SK-N-SH (cell line): ENCODE data around the gene HRCT1. TPM values are rescaled to one million over a fixed set of nuclear protein-coding genes. Genes with fewer than 3 reads are reported as not detected.

Experiments used
- CTCF ChIA-PET: fragments of 300-600, 350-600 bp; formaldehyde crosslinking; extraction: SDS; loops from one replicate; lab custom pipeline; 2021; lab: Yijun Ruan, JAX
- POLR2A ChIA-PET: fragments of 350-600 bp; sonication (Branson Sonifier 250); formaldehyde crosslinking; extraction: SDS; loops from one replicate; lab custom pipeline; 2020; ENCODE audit warnings: antibody characterized with exemption, inconsistent platforms; lab: Yijun Ruan, JAX
- DNase-seq: peaks from one replicate; pipeline ENCODE4 v3.0.0; 2012
- H2AFZ ChIP-seq: fragments of 200-600 bp; sonication (generic); 2 replicates; pipeline ENCODE4 v1.8.1; 2016; ENCODE audit warnings: antibody characterized with exemption, mild to moderate bottlenecking, low read depth
- H3F3A ChIP-seq: fragments of 200-600 bp; sonication (generic); replicated peaks from 2 replicates; pipeline ENCODE3; 2016; ENCODE audit warnings: antibody characterized with exemption, mild to moderate bottlenecking; ENCODE audit not compliant: insufficient read depth
- H3K27ac ChIP-seq, 2 experiments: fragments of 200-500 bp in 1 of 2; fragments of 200-600 bp in 1 of 2; sonication (Bioruptor generic) in 1 of 2; sonication (generic), shearing (Covaris generic) in 1 of 2; 2 replicates each; pipeline versions ENCODE4 v1.5.1 to v1.6.1; 2014 to 2016; ENCODE audit warnings: low read depth in 2 of 2, inconsistent platforms in 1 of 2, low read length in 1 of 2, mild to moderate bottlenecking in 1 of 2, mixed read lengths in 1 of 2
- H3K27me3 ChIP-seq: fragments of 200-600 bp; sonication (generic), shearing (Covaris generic); 2 replicates; pipeline ENCODE4 v1.6.1; 2016; ENCODE audit warnings: mixed run types; ENCODE audit not compliant: insufficient read depth
- H3K36me3 ChIP-seq, 2 experiments: fragments of 200-500 bp in 1 of 2; fragments of 200-600 bp in 1 of 2; sonication (Bioruptor generic) in 1 of 2; sonication (generic) in 1 of 2; replicated peaks in 1 of 2; 2 replicates each; pipeline versions ENCODE3 to v1.5.1; 2014 to 2016; ENCODE audit warnings: low read length in 1 of 2, mild to moderate bottlenecking in 1 of 2; ENCODE audit not compliant: insufficient read depth in 2 of 2, control insufficient read depth in 1 of 2
- H3K4me1 ChIP-seq, 2 experiments: fragments of 200-500 bp in 1 of 2; fragments of 200-600 bp in 1 of 2; sonication (Bioruptor generic) in 1 of 2; sonication (generic), shearing (Covaris generic) in 1 of 2; 2 replicates each; pipeline versions ENCODE4 v1.5.1 to v1.6.1; 2014 to 2016; ENCODE audit warnings: low read depth in 1 of 2, low read length in 1 of 2, mixed run types in 1 of 2; ENCODE audit not compliant: insufficient read depth in 2 of 2, control insufficient read depth in 1 of 2
- H3K4me2 ChIP-seq: fragments of 200-600 bp; sonication (generic), shearing (Covaris generic); 2 replicates; pipeline ENCODE4 v1.6.1; 2017; ENCODE audit warnings: mixed run types
- H3K4me3 ChIP-seq, 2 experiments: fragments of 200-500 bp in 1 of 2; fragments of 200-600 bp in 1 of 2; sonication (Bioruptor generic) in 1 of 2; sonication (generic), shearing (Covaris generic) in 1 of 2; 2 replicates each; pipeline versions ENCODE4 v1.5.1 to v1.8.1; 2014 to 2016; ENCODE audit warnings: low read depth in 2 of 2, inconsistent platforms in 1 of 2, low read length in 1 of 2, mild to moderate bottlenecking in 1 of 2, mixed read lengths in 1 of 2, moderate library complexity in 1 of 2
- H3K79me2 ChIP-seq: fragments of 200-600 bp; sonication (generic); 2 replicates; pipeline ENCODE4 v1.8.1; 2017; ENCODE audit warnings: mild to moderate bottlenecking; ENCODE audit not compliant: insufficient read depth
- H3K9ac ChIP-seq: fragments of 200-600 bp; sonication (generic); 2 replicates; pipeline ENCODE4 v1.6.1; 2017; ENCODE audit warnings: mixed run types
- H3K9me2 ChIP-seq: fragments of 200-600 bp; sonication (generic); 2 replicates; pipeline ENCODE4 v1.6.1; 2017; ENCODE audit warnings: mixed run types
- H3K9me3 ChIP-seq: fragments of 200-600 bp; sonication (generic); 2 replicates; pipeline ENCODE4 v1.6.1; 2017; ENCODE audit warnings: mixed run types, mild to moderate bottlenecking, moderate library complexity
- H4K20me1 ChIP-seq: fragments of 200-600 bp; sonication (generic); 2 replicates; pipeline ENCODE4 v1.6.1; 2017; ENCODE audit warnings: mild to moderate bottlenecking, mixed run types; ENCODE audit not compliant: insufficient read depth
- CHD2 ChIP-seq: fragments of 150-350 bp; IDR thresholded peaks from 2 replicates; pipeline ENCODE4 v1.6.1; 2018; ENCODE audit warnings: low read length; ENCODE audit not compliant: partially characterized antibody
- CTCF ChIP-seq: fragments of 200-600 bp; sonication (generic); IDR thresholded peaks from 2 replicates; pipeline ENCODE4 v1.6.1; 2017; ENCODE audit warnings: antibody characterized with exemption, mild to moderate bottlenecking, moderate library complexity
- ELF1 ChIP-seq: IDR thresholded peaks from 2 replicates; pipeline ENCODE4 v1.4.0; 2012
- EP300 ChIP-seq, 2 experiments: IDR thresholded peaks; 2 replicates each; pipeline versions ENCODE4 v1.4.0 to v1.6.1; 2012; ENCODE audit warnings: borderline replicate concordance in 1 of 2, low read depth in 1 of 2, low read length in 1 of 2
- EZH2phosphoT487 ChIP-seq: fragments of 200-600 bp; sonication (generic); IDR thresholded peaks from 2 replicates; pipeline ENCODE4 v1.6.1; 2017; ENCODE audit warnings: low read depth, mixed run types, mild to moderate bottlenecking, antibody characterized with exemption, moderate library complexity, borderline replicate concordance
- FOSL2 ChIP-seq: IDR thresholded peaks from 2 replicates; pipeline ENCODE4 v1.4.0; 2012; ENCODE audit warnings: low read depth, mild to moderate bottlenecking, moderate library complexity, borderline replicate concordance
- FOXM1 ChIP-seq: IDR thresholded peaks from 2 replicates; pipeline ENCODE4 v1.4.0; 2012; ENCODE audit warnings: low read depth, mild to moderate bottlenecking
- GATA2 ChIP-seq: sonication (generic); formaldehyde crosslinking; IDR thresholded peaks from 2 replicates; pipeline ENCODE4 v1.5.0; 2020; ENCODE audit warnings: mild to moderate bottlenecking, missing genetic modification reagents
- IRF3 ChIP-seq: fragments of 150-350 bp; IDR thresholded peaks from 2 replicates; pipeline ENCODE4 v1.6.1; 2016; ENCODE audit warnings: mild to moderate bottlenecking, low read depth, low read length
- MAX ChIP-seq: IDR thresholded peaks from 2 replicates; pipeline ENCODE4 v1.4.0; 2012; ENCODE audit warnings: low read depth
- MEF2A ChIP-seq: IDR thresholded peaks from 2 replicates; pipeline ENCODE4 v1.4.0; 2012; ENCODE audit warnings: low read depth, borderline replicate concordance
- MXI1 ChIP-seq: IDR thresholded peaks from 2 replicates; pipeline ENCODE4 v1.6.1; 2012; ENCODE audit warnings: mild to moderate bottlenecking, low read depth, low read length, improper control_type of control experiment
- NRF1 ChIP-seq: IDR thresholded peaks from 2 replicates; pipeline ENCODE4 v1.6.1; 2012; ENCODE audit warnings: low read depth, mild to moderate bottlenecking, low read length
- PBX3 ChIP-seq: IDR thresholded peaks from 2 replicates; pipeline ENCODE4; 2012
- POLR2AphosphoS5 ChIP-seq: IDR thresholded peaks from 2 replicates; pipeline ENCODE4 v1.6.1; 2012; ENCODE audit warnings: low read depth, low read length
- RAD21 ChIP-seq: IDR thresholded peaks from 2 replicates; pipeline ENCODE4 v1.6.1; 2012; ENCODE audit warnings: mild to moderate bottlenecking, low read length
- RCOR1 ChIP-seq: fragments of 150-350 bp; IDR thresholded peaks from 2 replicates; pipeline ENCODE4 v1.6.1; 2017; ENCODE audit warnings: antibody characterized with exemption, low read length
- RFX5 ChIP-seq: IDR thresholded peaks from 2 replicates; pipeline ENCODE4 v1.6.1; 2012; ENCODE audit warnings: mild to moderate bottlenecking, improper control_type of control experiment, low read length
- SIN3A ChIP-seq: IDR thresholded peaks from 2 replicates; pipeline ENCODE4 v1.6.1; 2012; ENCODE audit warnings: low read depth, mild to moderate bottlenecking, low read length, moderate library complexity, borderline replicate concordance
- SMC3 ChIP-seq: IDR thresholded peaks from 2 replicates; pipeline ENCODE4 v1.6.1; 2012; ENCODE audit warnings: low read depth, low read length, improper control_type of control experiment
- TEAD4 ChIP-seq: IDR thresholded peaks from 2 replicates; pipeline ENCODE4 v1.4.0; 2012; ENCODE audit warnings: mild to moderate bottlenecking, borderline replicate concordance; ENCODE audit not compliant: insufficient read depth
- USF1 ChIP-seq: IDR thresholded peaks from 2 replicates; pipeline ENCODE4 v1.4.0; 2012; ENCODE audit warnings: low read depth, borderline replicate concordance
- USF2 ChIP-seq: fragments of 150-350 bp; IDR thresholded peaks from 2 replicates; pipeline ENCODE4 v1.6.1; 2017; ENCODE audit warnings: antibody characterized with exemption, low read length, low read depth, borderline replicate concordance
- YY1 ChIP-seq: IDR thresholded peaks from 2 replicates; pipeline ENCODE4 v1.4.0; 2012; ENCODE audit warnings: low read depth, mild to moderate bottlenecking
- WGBS: methylation state at CpG from one replicate; pipeline ENCODE4 v1.1.6; 2017; ENCODE audit warnings: low lambda C conversion rate; 5-methylcytosine and 5-hydroxymethylcytosine counted together
- polyA plus RNA-seq, 3 experiments: library from polyadenylated mRNA; depleted of rRNA; stranded (reverse); fragments of >200 nt; gene quantifications; 2 replicates each; pipeline ENCODE4 v1.2.3, GENCODE V29; 2012

Gene HRCT1
- polyA plus RNA-seq, 1 of the 3 experiments (the other 2 are of a cell fraction): 3.0 TPM

- 31% methylated on average over 10 of the region's 10 CpGs for WGBS
- no peak overlapping the region for H3K9ac ChIP-seq
- peak; percentile 75 for DNase-seq
- H3K27me3 ChIP-seq: no peaks in the 10 kb centered on the region
- no peaks in the 10 kb centered on the region for H4K20me1 ChIP-seq
- H3K79me2 ChIP-seq: no peaks in the 10 kb centered on the region
- H3K27ac ChIP-seq: peak overlapping the region in 1 of 2 experiments; percentile 40; a peak in 2 of 4 replicates
- H3K4me2 ChIP-seq: peak overlapping the region; percentile 46; the same call in 1 of the 2 replicates
- no peaks in the 10 kb centered on the region for H3K36me3 ChIP-seq
- H3K9me3 ChIP-seq: no peaks in the 10 kb centered on the region
- ChIA-PET CTCF (interaction anchor here (0.6 to 8.8 kb wide), 42 partner anchors 8 to 392 kb away, joined by 3 to 94 read pairs (median 4); partner anchors contain the start of genes HRCT1 and SPAAR), POLR2A (interaction anchor here (0.6 to 1.3 kb wide), 2 partner anchors 40 to 951 kb away, joined by 3 to 5 read pairs; partner anchors contain the start of gene HRCT1)
- no peaks in the 10 kb centered on the region for H3K9me2 ChIP-seq
- peaks cover 0 to 2% of the 10 kb centered on the region in 2 experiments; a peak in 1 of 4 replicates for H3K4me1 ChIP-seq
- H3K4me3 ChIP-seq: peak overlapping the region; percentile 24 to 28; a peak in 3 of 4 replicates
- no peaks in the 10 kb centered on the region for H3F3A ChIP-seq
- peak overlapping the region; percentile 92 for H2AFZ ChIP-seq
- TF ChIP-seq RFX5: peak; percentile 44; the same call in 1 of the 2 replicates
- no peak for TF ChIP-seq EZH2phosphoT487
- TF ChIP-seq FOSL2: no peak
- TF ChIP-seq MAX: peak; percentile 66; the same call in 1 of the 2 replicates
- peak; percentile 73 for TF ChIP-seq RAD21
- no peak for TF ChIP-seq GATA2 (CRISPR knock-in tag)
- TF ChIP-seq EP300 (IDR thresholded peaks at IDR 0.05; ENCODE audit: borderline replicate concordance in 1 of 2, low read depth in 1 of 2, low read length in 1 of 2): no peak; a peak in 1 of 4 replicates
- peak; percentile 84 for TF ChIP-seq SMC3
- TF ChIP-seq PBX3: no peak
- TF ChIP-seq SIN3A: peak; percentile 58; the same call in 1 of the 2 replicates
- no peak for TF ChIP-seq NRF1
- no peak for TF ChIP-seq USF1
- TF ChIP-seq USF2: no peak
- TF ChIP-seq RCOR1: no peak
- peak; percentile 55; the same call in 1 of the 2 replicates for TF ChIP-seq YY1
- peak; percentile 25 for TF ChIP-seq CHD2
- no peak for TF ChIP-seq IRF3
- peak; percentile 92 for TF ChIP-seq CTCF
- TF ChIP-seq TEAD4: no peak
- no peak for TF ChIP-seq POLR2AphosphoS5
- TF ChIP-seq MEF2A: no peak
- peak; percentile 91 for TF ChIP-seq ELF1
- TF ChIP-seq MXI1: peak; percentile 42; the same call in 1 of the 2 replicates
- no peak for TF ChIP-seq FOXM1
Measured at GRCh38 chr9:35945341-35946018, 39.5 kb downstream of the HRCT1 start.
